ENCODE measurements around the gene OPN1LW.
"Not testable (repeated sequence)": the region's sequence is repeated elsewhere in the genome, so short reads cannot be mapped to it uniquely, and the experiment has no call there.

The OPN1LW gene

DNA sequence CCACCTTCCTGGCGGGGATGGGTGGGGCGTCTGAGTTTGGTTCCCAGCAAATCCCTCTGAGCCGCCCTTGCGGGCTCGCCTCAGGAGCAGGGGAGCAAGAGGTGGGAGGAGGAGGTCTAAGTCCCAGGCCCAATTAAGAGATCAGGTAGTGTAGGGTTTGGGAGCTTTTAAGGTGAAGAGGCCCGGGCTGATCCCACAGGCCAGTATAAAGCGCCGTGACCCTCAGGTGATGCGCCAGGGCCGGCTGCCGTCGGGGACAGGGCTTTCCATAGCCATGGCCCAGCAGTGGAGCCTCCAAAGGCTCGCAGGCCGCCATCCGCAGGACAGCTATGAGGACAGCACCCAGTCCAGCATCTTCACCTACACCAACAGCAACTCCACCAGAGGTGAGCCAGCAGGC lies at the start of gene OPN1LW:
Gene OPN1LW (plus strand): TSS at position 234 of the 400 bp plus-strand sequence. CDS start 41 bp downstream, at position 275.
- DNase-seq: not testable (repeated sequence)

DNA sequence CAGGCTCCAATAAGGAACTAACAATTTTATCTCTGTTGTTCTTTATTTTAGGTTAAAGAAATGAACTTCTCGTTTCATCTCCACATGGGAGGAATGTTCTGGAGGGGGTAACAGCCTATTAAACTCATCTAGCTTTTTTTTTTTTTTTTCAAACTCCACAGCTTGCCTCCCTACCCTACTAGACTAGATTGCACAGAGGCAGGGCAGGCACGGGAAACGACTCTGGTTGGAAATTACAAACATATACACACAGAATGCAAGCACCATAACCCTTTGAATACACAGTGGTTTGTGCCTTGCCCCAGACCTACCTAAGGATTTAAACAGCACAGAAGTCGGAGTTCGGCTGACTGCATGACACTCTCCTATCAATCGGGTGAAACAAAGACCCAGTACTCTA lies 49.2 kb upstream of the OPN1LW start:
- no peak for DNase-seq

DNA sequence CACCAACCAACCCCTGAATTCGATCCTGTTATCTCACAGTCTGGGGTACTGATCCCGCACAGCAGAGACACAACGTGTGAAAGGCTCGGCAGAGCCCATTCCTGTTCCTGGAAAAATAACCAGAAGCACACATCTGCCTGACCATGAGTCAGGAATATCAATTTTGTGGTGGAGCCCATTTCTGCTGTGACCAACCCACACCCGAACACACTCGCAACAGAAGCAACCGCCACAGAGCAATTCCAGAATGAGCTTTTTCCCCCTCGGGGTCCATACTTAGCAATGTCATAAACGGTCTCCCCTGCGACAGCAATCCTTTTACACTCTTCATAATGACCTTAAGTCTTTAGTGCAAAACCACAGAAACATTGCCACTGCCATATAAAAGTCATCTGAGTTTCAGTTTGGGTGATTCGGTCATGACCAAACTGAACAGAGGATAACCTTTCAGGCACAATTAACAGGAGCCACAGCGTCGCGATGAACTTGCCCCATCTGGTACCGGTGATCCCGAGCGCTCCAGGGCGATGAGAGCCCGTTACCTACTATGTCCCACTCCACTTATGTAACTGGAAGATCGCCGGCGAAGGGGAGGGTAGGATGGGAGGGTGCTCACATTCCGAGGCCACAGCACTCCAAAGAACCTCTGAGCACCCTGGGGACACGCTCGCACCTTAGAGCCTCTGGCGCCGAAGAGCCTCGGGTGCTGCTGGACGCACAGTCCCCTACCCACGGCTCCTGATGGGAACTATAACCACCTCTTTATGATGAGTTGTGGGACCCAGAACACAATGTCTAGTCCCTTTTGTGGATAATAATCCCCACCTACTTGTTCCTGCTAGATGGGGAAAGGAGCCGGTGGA lies 47.7 kb upstream of the OPN1LW start:
- no peak for DNase-seq

- DNase-seq: no peak
Measured at GRCh38 chrX:154097003-154097588, 46.9 kb upstream of the OPN1LW start.

- DNase-seq: peak; percentile 83
Measured at GRCh38 chrX:154097589-154098541, 46.2 kb upstream of the OPN1LW start, which contains the start of gene MECP2. MECP2 (minus strand) TSS chrX:154097717.

DNA sequence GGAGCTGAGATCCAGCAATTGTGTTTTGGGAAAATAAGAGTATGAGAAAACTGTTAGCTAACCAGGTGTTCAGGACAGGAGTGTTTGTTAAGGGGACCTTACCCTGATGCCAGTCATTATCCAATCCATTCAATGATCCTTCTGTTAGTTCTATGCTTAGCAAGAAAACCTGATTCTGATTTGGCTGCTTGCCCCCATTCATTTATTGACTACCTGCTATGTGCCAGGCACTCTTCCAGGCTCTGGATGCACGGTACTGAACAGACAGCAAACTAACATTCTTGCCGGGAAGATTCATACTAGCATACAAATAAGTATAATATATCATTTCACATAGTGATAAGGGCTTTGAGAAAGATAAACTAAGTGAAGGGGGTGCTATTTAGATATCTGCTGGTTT lies 45.5 kb upstream of the OPN1LW start:
- DNase-seq: no peak

DNA sequence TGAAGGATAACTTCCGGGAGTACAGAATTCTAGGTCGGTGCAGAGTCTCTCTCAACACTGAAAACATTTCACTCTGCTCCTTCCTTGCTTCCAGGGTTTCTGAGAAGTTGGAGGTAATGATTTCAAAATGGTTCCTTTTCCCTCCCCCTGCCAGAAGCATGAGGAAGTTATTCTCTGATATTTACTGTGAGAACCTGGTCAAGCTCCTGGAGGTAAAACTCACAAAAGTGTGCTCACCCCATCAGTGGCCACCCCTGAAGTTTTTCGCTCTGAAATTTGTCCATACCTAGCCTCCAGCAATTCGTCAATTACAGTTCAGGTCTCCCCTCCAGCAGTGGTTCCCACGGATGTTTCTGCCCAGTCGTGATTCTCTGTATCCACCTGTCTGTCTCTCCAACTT lies 30.3 kb upstream of the OPN1LW start:
- DNase-seq: no peak

- DNase-seq: no peak
Measured at GRCh38 chrX:154114652-154115051, 29.4 kb upstream of the OPN1LW start.

DNA sequence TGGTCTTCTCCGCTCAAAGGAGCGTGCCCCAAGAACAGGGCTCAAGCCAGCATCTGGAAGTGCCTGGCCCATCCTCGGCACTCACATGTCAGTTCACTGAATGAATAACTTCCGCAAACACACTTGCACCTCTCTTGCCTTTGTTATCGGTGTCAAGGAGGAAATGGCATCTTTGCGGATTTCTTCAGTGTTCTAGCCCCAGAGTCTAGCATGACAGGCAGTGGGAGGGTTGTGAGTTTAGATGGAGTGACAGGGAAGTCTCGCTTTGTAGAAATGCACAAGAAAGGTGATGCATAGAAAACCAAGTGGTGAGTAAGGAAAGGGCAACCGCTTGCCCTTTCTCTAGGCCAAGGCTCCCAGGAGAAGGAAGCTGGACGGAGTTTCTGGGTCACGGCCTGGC lies 29.0 kb upstream of the OPN1LW start:
- DNase-seq: no peak

- no peak for DNase-seq
Measured at GRCh38 chrX:154115750-154116149, 28.3 kb upstream of the OPN1LW start.

- no peak for DNase-seq
Measured at GRCh38 chrX:154116426-154117211, 27.4 kb upstream of the OPN1LW start.

GRCh38 chrX:154117566-154117965 lies 26.5 kb upstream of the OPN1LW start:
- no peak for DNase-seq

GRCh38 chrX:154120567-154120966 lies 23.5 kb upstream of the OPN1LW start:
- DNase-seq: no peak

GRCh38 chrX:154121207-154121606 lies 22.8 kb upstream of the OPN1LW start:
- DNase-seq: no peak

DNA sequence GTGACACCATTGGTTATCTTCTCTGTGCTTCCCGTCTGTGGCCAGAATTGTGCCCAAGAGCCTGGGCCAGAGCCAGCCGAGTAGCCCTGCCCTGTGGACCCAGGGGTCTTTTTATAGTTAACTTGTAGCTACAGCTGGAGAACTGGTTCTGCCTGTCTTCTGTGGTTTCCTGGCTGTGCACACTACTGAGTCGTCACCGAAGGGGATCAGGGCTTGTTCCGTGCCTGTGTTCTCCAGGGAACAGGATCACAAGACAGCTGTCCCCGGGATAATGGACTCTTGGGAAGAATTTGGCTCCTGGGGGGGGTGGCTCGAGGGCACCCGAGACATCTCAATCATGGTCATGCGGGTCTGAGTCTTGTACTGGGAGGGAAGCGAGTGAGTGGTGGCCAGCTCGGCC lies 22.1 kb upstream of the OPN1LW start:
- no peak for DNase-seq

- no peak for DNase-seq
Measured at GRCh38 chrX:154123241-154124219, 20.5 kb upstream of the OPN1LW start.

DNA sequence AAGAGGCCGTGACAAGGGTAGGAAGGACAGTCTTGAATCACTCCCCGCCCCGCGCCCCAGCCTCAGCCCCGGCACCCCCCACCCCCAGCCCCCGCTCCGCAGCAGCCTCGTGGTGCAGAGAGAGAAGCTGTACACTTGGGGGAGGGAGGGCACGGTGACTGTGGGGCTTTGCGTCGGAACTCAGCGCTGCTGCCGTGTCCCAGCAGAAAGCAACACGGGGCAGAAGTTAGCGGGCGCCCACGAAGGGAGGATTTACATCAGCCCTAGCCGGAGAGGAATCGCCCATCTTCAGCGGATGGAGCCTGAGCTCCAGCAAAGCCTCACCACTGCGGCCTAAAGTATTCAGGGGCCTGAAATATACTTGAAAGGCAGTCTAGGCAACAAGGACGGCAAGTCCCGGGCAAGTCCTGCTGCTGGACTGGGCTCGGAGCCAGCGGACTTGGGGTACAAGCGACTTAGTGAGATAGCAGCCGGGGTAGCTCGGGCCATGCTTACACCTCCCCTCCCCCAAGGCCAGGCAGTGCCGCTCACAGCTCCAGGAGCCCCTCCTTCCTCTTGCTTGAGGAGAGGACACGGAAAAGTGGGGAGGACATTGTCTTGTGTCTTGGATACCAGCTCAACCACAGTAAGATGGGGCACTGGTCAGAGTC lies 18.5 kb upstream of the OPN1LW start:
- DNase-seq: no peak

DNA sequence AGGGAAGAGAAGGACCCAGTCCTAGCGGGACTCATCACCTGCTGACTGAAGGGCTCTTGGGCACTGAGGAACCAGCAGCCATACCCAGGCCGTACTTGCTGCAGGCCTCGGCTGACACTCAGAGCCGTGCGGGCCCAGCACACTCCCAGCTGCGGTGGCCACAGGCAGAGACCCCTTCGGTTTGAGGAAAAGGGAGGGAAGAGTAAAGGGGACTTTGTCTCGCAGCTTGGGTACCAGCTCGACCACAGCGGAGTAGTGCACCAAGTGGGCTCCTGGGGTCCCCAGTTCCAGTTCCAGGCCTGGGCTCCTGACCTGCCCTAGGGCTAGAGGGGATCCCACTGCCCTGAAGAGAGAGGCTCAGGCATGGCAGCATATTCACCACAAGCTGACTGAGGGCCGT lies 17.9 kb upstream of the OPN1LW start:
- no peak for DNase-seq

- no peak for DNase-seq
Measured at GRCh38 chrX:154131955-154132354, 12.1 kb upstream of the OPN1LW start.

DNA sequence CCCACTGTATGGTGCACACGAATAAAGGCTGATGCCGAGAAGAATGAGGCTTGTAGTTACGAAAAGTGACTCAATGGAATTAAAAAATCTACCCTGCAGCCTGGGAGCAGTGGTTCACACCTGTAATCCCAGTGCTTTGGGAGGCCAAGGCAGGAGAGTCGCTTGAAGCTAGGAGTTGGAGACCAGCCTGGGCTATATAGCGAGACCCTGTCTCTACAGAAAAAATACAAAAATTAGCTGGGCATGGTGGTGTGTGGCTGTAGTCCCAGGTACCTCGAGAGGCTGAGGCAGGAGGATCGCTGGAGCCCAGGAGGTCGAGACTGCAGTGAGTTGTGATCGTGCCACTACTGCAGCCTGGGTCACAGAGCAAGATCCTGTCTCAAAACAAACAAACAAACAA lies 11.7 kb upstream of the OPN1LW start:
- no peak for DNase-seq

Measured in NCI-H1417 treated with DMSO at 0.1 percent for 48 hours (cell line).